Right ventricle myocardium inferior (tissue), 1 donor: ENCODE data around the gene MAD1L1. TPM values are rescaled to one million over a fixed set of nuclear protein-coding genes. Genes with fewer than 3 reads are reported as not detected.
"Not testable (repeated sequence)": the region's sequence is repeated elsewhere in the genome, so short reads cannot be mapped to it uniquely, and the experiment has no call there.

Experiments
- ATAC-seq: fragments of 200-7000 bp; cut with Tn5 transposase; one replicate; pipeline ENCODE4 v1.9.1; 2020; ENCODE audit warnings: mild to moderate bottlenecking, moderate library complexity
- DNase-seq: peaks from one replicate; pipeline ENCODE4 v3.0.0; 2021; ENCODE audit errors: missing footprints
- intact Hi-C: fragments of 100-400 bp; cut with DNase I; formaldehyde crosslinking; loops from one replicate; pipeline ENCODE4 v1.11.0; 2022
- total RNA-seq: library from RNA; stranded (reverse); fragmentation: NEBNext Ultra II Directional; extraction: Animal tissue kit (Norgen Biotek cat#: 25700); gene quantifications from one replicate; pipeline ENCODE4 v1.2.1, GENCODE V29; 2021
- donor health status: DM: no; HTN: yes; CAD: no; lungs with severe emphysema.

MAD1L1 gene
- total RNA-seq, 1 donor from 2014 or later, result 19.1 TPM

DNA sequence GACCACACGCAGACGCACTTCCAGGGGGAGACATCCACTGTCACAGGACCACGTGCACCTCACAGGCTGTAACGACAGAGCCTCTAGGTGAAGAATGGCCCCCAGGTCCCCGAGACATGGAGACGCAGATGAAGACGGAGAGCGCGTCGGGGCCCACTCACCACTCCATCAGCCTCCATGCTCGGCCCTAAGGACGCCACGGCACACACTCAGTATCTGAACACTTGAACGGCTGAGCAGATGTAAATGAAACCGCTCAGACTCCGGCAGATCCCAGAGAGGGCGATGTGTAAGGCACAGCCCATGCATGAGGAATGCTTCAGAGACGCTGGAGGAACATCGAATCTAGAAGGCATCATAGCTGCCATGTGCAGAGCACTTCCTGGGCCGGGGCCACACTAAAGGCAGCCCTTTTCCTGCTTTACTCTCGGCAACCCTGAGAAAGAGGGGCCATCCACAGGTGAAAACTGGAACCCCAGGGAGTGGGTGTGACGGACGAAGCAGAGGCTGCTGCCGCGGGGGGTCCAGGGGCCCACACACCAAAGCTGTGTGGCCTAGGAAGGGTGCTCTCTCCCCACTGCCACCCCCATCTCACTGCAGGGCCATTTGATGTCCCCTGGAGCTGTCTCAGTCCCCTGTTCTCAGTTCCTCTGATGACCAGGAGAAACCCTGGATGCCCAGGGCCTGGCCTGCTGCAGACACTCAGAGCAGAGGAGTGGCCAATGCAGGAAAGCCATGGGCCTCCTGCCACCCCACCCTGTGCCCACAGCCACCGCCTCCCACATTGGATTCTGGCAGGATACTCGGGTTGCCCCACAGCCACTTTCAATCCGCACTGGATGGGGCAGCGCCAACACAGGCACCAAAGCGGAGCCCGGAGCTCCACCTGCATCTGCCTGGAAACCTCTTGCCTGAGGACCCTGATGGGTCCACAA, 253.8 kb downstream of the MAD1L1 start:
- ATAC-seq (no peak), DNase-seq (peak; percentile 61)
- intact Hi-C loops, result no loop called here

DNA sequence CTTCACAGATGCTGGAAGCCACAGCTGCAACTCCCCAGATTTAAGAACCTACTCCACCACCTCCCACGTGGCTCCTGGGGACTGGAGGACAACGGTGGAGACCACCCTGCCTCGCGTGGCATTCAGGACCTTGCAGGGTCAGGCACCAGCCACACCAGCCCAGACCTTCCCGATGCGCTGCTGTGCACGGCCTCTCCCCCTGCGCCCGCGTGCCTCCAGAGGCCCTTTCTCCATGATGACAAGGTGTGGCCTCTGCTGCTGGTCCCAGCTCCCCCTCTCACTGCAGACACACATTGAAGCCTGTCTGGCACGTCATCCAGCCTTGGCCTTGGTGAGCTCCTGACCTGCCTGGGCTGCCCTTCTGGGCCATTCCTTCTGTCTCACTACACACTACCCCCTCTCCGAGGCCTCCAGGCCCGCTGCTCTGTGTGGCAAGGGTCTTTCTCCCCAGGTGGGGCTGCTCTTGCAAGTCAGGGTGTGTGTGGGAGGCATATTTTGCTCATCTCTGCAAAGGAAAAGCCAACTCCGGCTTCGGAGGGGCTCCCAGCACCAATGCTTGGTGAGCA, 254.8 kb downstream of the MAD1L1 start:
- intact Hi-C loops, result no loop called here
- peak; percentile 13 for DNase-seq
- ATAC-seq, result no peak

DNA sequence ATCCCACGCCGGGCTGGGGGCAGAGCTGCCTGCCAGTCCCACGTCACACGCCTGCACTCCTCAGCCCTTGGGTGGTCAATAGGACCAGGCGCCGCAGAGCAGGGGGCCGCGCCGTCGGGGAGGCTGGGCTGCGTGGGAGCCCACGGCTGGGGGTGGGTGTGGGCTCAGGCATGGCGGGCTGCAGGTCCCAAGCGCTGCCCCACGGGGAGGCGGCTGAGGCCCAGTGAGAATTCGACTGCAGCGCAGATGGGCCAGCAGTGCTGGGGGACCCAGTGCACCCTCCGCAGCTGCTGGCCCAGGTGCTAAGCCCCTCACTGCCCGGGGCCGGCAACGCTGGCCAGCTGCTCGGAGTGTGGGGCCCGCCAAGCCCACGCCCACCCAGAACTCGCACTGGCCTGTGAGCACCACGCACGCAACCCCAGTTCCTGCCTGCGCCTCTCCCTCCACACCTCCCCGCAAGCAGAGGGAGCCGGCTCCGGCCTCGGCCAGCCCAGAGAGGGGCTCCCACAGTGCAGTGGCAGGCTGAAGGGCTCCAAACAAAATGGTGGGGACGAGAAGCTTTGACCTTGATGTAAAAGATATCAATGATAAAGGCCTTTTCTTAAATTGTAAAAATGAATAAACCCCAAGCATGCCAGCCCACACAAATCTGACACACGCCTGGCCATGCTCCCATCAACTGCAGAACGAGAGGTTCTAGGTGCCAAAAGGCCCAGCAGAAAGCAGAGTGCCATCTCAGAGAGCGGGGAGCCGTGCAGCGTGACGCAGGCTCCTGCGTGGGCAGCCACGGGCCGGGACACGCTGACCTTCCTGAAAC, 255.5 kb downstream of the MAD1L1 start:
- intact Hi-C loops, result no loop called here
- no peak for ATAC-seq
- peak; percentile 64 for DNase-seq

DNA sequence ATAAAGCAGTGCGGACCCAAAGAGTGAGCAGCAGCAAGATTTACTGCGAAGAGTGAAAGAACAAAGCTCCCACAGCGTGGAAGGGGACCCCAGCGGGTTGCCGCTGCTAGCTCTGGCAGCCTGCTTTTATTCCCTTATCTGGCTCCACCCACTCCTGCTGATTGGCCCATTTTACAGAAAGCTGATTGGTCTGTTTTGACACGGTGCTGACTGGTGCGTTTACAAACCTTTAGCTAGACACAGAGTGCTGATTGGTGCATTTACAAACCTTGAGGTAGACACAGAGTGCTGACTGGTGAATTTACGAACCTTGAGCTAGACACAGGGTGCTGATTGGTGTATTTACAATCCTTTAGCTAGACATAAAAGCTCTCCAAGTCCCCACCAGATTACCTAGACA, 256.2 kb downstream of the MAD1L1 start:
- DNase-seq, ATAC-seq, intact Hi-C loops: not testable (repeated sequence)

DNA sequence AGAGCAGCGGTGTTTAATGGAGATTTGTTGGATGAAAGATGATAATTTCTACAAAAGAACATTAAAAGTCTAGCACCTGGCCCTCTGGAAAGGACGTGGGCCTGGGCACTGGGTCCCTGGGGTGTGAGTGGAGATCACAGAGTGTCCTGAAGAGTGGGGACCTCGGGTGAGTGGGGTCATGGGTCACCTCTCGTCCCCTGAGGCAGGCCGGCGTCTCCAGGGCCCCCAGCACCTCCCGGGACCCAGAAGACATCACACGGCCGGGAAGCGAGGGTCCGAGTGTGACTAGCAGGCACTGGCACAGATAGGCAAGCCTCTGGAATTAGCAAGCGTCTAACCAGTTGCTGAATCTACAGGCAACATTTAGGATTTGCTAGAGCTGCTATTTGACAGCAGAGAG, 257.2 kb downstream of the MAD1L1 start:
- ATAC-seq, result no peak
- peak; percentile 6 for DNase-seq
- intact Hi-C loops, result no loop called here

DNA sequence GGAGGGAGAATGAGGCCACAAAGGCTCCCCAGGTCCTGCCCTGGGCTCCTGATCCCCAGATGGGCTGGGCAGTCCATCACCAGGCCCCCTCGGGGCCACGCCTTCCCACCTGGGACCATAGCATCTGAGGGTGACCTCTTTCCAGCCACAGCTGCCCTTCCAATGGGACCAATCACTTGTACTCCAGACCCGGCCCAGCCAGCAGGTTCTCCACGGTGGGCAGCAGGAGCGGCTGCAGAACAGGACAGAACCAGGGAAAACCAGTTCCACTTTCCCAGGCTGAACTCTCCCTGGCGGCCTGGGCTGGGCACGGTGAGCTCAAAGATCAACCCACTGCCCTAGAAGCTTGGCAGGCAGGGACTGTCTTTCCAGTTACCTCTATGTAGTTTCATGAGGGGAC, 257.6 kb downstream of the MAD1L1 start:
- no peak for ATAC-seq
- intact Hi-C loops, result no loop called here
- DNase-seq, result peak; percentile 60

DNA sequence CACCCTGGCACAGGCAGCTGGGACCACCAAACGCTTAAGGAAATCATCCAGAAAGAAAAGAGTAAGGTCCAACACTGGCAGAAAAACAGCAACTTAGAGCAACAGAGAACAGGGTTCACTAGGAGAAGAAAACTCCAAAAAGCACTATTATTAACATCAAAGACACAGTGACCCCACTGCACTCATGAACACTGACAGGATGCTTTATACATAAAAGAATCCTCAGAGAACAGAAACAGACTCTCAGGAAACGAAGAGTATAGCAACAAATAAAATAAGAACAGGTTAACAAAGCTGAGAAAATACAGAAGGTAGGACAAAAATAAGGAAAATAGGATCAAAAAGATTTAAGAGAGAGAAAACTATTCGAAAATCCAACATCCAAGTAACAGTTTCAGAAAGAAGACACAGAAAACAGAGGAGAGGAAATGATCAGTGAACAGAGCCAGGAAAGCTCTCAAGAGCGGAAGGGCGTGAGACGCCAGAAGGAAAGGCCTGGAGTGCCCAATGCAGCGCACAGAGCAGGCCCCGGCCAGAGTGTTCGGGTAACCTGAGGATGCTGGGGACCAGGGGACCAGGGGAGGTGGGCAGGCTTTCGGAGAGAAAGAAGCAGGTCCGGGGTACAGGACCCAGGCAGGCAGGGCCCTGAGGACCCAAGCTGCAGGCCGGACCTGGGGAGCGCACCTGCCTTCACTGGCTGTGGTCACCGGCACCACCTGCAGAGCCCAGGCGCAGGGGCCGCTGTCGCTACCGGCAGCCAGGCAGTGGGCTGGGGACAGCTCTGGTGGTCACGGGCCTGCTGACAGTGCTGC, 258.2 kb downstream of the MAD1L1 start:
- DNase-seq (peak; percentile 64), ATAC-seq (no peak)
- intact Hi-C loops, result no loop called here

DNA sequence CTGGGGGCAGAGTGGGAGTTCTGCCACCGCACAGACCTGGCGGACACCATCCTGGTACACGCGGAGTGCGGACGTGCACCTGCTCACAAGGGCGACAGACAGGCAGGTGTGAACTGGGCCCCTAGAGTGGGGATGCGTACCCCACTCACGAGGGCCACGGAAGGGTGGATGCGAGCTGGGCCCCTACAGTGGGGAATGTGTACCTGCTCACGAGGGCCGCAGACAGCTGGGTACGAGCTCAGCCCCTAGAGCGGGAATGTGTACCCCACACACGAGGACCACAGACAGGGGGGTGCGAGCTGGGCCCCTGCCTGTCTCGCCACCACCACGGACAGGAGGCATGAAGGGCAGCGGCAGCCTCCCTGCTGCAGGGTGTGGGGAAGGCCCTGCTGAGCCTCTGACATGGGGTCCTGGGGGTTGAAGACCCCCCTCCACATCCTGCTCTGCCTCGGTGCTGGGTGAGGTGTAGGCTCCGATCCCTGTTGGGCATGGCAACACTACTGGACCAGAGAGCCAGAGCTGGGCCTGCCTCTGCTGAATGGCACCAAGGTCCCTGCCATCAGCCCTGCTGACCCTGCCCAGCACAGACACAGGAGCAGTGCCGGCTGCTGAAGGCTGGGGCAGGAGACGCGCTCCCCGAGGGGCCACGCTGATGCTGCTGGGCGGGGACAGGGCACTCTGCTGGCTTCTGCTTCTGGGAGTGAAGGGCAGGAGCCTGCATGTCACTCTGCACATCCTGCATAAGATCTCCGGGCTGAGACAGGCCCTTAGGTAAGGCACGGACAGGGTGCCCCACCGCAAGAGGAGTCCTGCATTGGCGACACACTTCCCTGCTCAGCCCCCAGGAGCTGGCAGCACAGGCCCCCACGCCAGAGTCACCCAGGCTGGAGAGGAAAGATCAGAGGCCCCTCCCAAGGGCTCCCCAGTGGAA, 259.2 kb downstream of the MAD1L1 start:
- no peak for ATAC-seq
- intact Hi-C loops, result no loop called here
- peak; percentile 62 for DNase-seq

DNA sequence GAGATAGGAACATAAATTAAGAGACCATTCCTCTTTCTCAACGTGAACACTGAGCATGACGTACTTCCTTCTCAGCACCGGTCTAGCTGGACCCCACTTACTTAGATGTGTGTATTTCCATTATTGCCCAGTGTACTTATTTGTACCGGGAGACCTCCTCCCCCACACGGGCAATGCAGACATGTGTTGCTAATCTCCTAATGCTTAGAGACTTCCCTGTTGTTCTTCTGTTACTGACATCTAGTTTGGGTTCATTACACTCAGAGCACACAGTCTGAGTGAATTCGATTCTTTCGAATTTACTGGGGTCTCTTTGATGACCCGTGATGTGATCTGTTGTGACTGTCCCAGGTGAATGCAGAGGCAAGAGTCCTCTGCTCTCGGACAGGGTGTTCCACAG, 260.0 kb downstream of the MAD1L1 start:
- DNase-seq, result peak; percentile 2

DNA sequence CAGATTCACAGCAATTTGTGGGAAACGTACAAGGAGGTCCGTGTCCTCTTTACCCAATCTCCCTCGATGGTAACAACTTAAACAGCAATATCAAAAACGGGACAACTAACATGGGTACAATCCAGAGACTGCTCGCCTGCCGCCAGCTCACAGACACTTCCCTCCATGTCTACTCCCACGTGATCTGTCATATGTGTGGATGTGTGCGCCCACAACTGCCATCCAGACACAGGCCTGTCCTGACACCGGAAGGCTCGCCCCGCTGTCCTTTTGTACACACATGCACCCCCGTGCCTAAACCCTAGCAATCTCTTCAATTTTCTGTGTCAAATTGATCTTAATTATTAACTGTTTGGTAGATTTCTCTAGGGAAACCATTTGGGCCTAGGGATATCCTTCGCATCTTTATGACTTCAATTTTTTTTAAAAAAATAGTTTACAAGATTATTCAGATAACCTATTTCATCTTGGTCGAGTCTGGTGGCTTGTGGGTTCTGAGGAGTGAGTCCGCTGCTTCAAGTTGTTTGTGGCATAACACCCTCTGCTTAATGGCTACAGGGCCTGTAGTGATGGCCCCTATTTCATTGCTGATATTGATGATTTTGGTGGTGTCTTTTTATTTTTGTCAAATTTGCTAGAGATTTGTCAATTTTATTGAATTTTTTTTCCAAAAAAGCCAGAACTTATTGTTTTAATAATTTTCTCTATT, 260.6 kb downstream of the MAD1L1 start:
- intact Hi-C loops, result no loop called here
- ATAC-seq (no peak), DNase-seq (peak; percentile 37)

More for the DNA sequence above, 260.0 kb downstream of the MAD1L1 start:
- ATAC-seq, result no peak
- intact Hi-C loops, result no loop called here

DNA sequence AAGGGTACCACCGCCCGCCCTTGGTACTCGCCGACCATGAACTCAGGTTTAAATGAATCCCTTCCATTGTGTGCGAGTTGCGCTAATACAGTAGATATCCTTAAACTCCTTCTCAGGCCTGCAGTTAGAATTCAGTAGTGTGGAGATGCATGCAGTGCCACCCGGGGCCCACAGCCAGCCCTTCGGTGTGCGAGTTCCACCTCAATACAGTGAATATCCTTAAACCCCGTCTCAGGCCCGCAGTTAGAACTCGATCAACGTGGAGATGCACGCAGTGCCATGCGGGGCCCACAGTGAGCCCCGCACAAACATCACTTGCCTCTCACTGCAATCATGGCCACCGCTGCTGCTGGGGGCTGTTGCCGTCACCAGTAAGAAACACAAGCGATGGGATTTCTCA, 261.9 kb downstream of the MAD1L1 start:
- DNase-seq, result peak; percentile 49
- intact Hi-C loops, result no loop called here
- ATAC-seq, result no peak

DNA sequence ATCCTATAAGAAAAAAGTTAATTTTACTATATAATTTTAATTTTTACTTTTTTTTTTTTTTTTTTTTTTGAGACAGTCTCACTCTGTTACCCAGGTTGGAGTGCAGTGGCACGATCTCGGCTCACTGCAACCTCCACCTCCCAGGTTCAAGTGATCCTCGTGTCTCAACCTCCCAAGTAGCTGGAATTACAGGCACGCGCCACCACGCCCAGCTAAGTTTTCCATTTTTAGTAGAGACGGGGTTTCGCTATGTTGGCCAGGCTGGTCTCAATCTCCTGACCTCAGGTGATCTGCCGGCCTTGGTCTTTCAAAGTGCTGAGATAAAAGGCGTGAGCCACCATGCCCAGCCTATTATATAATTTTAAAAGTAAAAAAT, 262.5 kb downstream of the MAD1L1 start:
- ATAC-seq, intact Hi-C loops, DNase-seq: not testable (repeated sequence)

DNA sequence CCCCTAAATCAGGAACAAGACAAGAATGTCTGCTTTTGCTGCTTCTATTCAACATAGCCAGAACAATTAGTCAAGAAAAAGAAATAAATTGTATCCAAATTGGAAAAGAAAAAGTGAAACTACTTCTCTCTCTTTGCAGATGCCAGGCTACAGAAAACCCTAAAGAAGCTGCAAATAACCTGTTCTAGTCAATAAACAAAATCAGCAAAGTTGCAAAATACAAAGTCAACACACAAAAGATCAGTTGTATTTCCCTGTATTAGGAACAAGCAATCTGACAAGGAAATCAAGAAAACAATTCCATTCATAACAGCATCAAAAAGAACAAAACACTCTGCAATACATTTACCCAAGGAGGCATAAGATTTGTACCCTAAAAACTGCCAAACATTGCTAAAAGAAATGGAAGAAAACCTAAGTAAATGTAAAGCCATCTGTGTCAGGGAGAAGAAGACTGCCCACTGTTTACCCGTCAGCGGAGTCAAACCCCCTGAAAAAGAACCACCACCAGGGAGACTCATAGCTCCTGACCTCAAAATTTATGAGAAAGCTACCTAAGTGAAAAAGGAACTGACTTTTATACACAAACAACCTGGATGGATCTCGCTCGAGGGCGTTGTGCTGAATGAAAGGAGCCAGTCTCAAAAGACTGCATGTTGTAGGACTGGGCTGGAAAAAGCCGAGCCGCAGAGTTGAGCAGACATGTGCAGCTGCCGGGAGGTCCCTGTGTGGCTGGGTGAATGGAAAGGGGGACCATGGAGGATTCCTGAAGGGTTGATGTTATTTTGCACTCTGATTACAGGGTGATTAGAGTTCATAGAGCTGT, 263.1 kb downstream of the MAD1L1 start:
- intact Hi-C loops, result loop anchor here (5.0 kb wide), 1 partner anchor 38 kb away; no protein-coding TSS in a partner anchor
- peak; percentile 23 for DNase-seq
- no peak for ATAC-seq

DNA sequence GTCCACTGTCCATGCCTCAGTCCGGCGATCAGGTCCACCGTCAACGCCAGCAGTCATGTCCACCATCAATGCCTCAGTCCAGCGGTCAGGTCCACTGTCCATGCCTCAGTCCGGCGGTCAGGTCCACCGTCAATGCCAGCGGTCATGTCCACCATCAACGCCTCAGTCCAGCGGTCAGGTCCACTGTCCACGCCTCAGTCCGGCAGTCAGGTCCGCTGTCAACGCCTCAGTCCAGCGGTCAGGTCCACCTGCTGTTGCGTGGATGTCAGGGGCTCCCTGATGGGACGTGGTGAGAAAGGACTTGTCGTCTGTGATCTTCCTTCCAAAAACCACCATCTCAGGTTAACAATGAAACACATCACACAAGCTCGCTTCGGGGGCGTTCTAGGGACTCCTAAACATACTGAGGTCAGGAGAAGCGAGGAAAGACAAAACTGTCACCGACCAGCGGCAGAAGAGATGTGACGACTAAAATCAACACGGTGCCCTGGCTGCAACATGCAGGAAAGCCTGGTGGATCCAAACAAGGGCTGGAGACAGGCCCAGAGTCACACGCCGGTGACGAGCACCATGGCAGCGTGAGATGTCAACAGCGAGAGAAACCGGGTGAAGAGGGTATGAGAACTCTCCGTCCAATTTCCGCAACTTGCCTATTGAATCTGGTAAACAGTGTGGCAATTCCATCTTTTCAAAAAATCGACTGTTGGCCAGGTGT, 264.2 kb downstream of the MAD1L1 start:
- DNase-seq (peak; percentile 67), ATAC-seq (peak; percentile 50)
- intact Hi-C loops, result loop anchor here (5.0 kb wide), 1 partner anchor 39 kb away; no protein-coding TSS in a partner anchor
